ENCODE data around the gene RPL10A.

The RPL10A gene

DNA sequence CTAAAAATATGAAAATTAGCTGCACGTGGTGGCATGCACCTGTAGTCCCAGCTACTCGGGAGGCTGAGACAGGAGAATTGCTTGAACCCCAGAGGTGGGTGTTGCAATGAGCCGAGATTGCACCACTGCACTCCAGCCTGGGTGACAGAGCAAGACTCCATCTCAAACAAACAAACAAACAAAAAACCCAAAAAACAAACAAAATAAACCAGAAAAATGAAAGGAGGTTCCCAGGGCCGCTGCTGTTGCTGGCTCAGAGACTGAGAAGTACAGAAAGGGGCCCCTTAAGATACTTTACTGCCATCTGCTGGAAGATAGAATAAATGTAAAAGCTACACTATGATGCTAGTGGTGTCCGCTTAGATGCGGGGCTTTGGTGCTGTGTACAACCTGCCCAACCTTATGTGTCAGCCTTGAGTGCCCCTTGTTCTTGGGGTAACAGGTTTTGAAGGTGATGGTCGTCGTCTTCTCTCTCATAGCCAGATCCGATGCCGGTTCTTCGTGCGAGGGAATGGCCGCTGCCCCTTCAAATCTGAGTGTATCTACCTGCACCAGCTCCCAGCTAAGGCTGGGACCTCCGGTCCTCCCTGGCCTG lies 18.8 kb upstream of the RPL10A start:
- no peak for FAIRE-seq

DNA sequence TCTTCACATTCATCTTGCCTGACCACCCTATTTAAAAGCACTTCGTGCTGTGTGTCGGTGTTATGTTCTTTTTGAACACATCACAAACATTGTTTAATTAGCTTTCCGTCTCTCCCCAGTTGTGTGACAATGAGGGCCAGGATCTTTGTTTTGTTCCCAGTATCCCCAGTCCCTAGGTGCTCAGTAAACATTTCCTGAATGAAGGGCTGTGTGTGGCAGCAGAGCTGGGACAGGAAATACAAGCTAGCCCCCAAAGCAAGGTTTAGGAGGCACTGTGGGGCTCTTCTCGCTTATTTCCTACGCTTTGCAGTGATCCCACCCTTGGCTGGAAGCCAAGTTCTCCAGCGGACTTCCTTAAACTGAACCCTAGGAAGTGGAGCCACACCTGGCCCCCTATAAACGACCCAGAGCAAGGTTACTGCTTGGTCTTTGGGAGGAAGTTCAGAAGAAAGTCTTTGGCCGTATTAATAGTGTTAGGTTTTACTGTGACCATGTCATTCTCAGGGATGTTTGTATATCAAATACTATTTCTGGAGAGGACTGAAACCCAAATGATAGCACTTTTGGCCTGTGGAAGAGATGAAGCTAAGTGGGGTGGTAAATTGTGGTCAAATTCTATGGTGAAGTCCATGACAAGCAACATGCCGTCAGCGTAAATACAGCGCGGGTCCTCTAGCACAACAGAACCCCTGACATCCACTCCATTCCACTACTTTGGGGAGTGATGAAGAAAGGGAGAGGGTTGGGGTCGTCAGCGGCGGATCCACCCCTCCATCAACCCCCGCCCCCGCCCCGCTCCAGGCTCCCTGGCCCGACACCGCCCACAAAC lies 16.6 kb upstream of the RPL10A start:
- no peak for FAIRE-seq

DNA sequence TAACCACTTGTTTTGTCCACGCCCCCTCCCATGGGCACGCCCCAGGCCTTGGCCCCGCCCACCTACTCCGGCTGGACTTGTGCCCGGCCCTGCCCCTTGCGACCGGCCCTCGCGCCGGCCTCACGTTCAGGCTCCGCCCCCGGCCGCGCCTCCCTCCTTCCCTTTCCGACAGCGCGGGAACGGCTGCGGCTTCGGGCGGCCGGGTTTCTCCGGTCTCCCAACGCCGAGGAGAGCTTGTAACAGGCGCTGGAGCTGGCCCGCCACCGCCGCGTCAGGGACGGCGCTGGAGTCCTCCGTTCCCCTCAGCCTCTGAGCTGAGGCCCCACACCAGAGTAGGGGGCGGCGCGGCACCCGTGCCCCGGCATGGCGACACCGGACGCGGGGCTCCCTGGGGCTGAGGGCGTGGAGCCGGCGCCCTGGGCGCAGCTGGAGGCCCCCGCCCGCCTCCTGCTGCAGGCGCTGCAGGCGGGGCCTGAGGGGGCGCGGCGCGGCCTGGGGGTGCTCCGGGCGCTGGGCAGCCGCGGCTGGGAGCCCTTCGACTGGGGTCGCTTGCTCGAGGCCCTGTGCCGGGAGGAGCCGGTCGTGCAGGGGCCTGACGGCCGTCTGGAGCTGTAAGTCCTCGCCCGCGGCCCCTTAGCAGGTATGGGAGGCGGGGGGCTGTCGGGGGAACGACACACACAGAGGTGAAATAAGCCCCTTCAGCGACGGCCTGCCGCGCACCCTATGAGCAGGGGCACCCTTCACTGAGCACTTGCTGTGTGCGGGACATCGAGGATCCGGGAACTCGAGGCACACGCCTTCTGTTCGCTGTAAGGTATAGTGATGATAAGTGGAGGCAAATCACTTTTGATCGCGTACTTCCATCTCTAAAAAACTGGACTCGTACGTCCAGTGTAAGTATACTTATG lies 15.8 kb upstream of the RPL10A start, which contains the start of gene FANCE:
Gene FANCE (plus strand): TSS at position 156 of the 908 bp plus-strand sequence. CDS start 208 bp downstream, at position 364.
- no peak for FAIRE-seq

DNA sequence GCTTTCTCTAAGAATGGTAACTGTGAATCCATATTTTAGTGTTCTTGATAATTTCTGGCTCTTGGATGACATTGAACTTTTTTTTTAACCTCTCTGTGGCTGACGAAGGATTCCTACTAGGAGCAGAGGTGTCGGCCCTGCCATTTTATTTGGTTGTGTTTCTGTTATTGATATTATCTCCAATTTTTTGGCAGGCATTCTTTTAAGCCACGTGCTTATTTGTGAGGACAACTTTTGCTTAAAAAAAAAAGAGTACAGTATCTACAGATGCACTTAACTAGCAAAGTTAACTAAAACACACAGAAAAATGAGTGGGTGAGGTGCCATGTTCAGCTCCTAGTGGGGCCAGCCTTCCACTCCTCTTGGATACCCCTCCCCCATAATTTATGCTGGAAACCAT lies 15.0 kb upstream of the RPL10A start:
- FAIRE-seq = no peak

DNA sequence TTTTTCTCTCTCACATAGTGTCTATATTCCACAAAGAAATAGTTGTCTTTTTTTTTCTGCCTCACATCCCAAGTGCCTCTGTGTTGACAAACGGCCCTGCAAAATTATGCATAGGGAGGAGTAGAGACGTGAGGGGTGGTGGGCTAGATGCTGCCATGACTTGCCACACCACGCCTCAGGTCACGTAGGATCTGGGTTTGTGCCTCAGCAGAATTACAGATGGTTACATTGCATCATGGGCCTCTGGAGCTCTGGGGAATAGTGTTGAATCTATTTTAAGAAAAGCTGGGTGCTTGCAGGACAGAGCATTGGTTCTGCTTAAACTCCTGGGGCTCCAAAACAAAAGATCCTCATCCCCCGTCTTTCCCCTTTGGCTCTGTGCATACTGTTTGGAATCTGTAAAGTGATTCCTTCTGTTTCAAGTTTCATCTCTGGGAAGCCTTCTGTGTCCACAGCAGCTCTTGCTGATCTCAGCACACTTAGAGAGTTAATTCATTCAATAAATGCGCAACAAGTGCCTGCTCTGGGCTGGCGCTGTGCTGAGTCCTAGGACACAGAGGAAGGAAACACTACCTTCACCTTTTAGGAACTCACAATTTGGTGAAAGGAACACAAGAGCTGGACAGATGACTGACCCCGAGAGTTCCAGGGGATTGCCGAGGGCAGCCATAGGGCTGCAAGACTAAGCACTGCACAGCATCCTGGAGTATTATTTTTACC lies 13.7 kb upstream of the RPL10A start:
- FAIRE-seq = no peak

- FAIRE-seq = no peak
Measured at GRCh38 chr6:35457907-35458306, 10.3 kb upstream of the RPL10A start.

- FAIRE-seq = no peak
Measured at GRCh38 chr6:35461270-35461669, 6.9 kb upstream of the RPL10A start.

DNA sequence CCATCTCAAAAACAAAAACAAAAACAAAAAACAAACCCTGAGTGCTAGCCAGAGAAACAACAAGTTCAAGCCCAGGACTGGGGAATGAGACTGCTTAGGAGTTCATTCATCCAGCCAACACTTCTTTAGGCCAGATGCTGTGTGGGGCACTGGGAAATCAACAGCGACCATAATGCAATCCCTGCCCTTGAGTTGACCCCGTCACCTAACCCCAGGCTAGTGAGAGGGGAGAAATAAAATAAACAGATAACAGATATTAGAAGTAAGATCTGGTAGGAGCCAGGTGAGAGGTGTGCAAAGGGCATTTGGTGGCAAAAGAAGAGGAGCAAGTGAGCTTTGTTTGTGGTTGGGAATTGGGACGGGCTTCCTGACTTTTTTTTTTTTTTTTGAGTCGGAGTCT lies 4.9 kb upstream of the RPL10A start:
- FAIRE-seq = no peak

DNA sequence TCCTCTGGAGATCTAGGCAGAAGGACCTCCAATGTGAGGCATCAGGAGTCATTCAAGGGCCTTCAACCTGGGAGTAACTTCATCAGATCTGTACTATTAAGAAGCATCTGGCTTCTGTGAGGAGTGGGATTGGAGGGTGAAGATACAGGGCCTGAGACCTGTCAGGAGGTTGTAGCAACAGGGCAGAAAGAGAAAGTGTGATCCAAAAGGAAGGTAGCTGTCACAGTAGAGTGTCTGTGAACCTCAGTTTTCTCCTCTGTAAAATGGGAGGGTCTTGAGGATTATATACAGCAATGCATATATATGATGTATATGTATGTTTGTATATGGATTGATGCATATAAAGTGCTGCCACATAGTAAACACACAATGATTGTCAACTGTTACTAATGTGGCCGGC lies 2.6 kb upstream of the RPL10A start:
- no peak for FAIRE-seq

- FAIRE-seq = no peak
Measured at GRCh38 chr6:35468980-35469750, 964 bp downstream of the RPL10A start.

- no peak for FAIRE-seq
Measured at GRCh38 chr6:35469751-35470662, 1.8 kb downstream of the RPL10A start.

DNA sequence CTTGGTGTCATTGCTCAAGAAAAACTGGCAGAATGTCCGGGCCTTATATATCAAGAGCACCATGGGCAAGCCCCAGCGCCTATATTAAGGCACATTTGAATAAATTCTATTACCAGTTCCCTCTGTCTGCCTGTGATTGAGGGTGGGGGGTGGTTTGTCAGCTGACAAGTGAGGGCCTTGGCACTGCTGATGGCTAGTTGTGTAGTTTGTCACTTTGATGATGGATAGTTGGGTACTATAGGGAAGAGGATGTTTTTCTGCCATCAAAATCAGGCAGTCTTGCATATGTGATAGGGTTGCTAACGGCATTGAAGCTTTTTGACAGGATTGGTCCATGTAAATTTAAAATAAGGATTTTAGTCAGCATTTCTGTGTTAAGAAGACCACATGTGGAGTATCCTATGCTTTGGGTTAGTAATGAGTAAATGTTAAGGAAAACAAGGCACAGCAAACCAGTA lies 2.5 kb downstream of the RPL10A start:
- FAIRE-seq = no peak

- FAIRE-seq = no peak
Measured at GRCh38 chr6:35471836-35472345, 3.7 kb downstream of the RPL10A start.

GRCh38 chr6:35473075-35473849 lies 5.1 kb downstream of the RPL10A start:
- FAIRE-seq = no peak

DNA sequence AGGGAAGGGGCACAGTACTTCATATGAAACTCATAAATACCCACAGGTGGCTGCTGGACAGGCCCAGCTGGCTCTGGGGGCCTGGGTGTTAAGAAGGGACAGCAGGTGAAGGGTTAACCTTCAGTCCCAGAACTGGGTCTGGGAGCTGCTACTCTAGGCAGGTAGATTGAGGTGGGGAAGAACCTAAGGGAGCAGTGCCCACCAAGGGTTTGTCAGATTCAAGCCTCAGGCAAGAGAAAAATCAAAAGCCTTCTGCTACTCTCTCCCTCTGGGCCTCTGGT lies 5.6 kb downstream of the RPL10A start:
- FAIRE-seq = no peak

DNA sequence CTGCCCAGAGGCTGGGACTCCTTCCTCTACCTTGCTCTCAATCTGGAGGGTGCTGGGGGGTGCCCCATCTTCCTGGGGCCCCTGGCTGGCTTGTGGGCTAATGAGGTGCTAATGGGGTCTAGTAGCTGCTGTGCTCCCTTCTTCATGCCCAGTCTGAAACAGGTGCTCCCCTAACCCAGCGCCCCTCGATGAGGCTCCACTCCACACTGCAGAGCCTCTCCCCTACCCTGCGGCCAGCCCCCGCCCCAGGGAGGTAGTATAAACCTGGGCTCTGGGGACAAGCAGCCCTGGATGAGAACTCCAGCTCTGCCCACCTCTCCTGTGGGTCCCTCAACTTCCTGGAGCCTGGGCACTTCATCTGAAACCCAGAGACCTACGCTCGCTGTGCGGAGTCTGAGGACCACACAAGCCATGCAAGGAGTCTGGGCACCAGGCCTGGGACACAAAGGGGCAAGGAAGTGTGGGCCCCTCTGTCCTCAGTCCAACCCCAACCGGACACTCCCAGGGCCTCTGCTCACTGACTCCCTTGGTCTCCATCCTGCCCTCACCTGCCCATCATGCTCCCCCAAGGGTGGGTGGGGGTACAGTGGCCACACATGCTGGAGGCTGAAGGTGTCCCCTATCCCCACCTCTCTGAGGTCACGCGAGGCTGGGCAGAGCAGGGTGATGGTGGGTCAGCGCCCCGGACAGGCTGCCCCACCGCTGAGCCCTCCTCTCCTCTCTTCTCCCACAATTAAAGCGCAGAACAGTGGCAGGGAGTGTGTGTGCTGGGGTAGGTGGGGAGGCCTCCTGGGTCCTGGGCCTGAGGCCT lies 6.1 kb downstream of the RPL10A start:
- FAIRE-seq = no peak

DNA sequence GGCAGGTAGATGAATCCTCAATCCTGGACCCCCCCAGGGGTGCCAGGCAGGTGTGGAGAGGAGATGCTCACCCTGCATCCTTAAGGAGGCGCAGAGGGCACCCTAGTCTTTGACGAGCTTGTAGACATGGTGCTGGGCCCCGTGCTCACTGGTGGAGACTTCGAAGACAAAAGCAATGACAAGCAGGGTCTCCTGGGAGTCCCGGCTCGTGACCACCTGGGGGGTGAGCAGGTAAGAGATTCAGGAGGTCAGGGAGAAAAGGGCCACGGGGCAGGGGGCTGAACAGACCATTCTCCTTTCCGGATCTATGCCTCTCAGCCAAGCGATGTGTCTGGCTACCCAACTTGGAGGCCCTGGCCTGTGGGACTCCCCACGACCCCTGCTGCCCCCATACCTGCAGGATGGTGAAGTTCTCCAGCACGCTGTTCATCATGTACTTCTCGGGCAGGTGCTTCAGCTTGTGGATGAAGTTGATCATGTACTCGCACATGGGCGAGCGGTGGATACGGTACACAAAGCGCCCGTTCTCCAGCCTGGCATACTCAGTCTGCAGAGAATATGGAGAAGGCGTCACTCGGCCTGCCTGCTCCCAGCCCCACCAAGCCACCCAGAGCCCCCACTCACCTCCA lies 6.9 kb downstream of the RPL10A start:
- FAIRE-seq = no peak

GRCh38 chr6:35475573-35475972 lies 7.4 kb downstream of the RPL10A start:
- no peak for FAIRE-seq
